Cerebellar cortex (tissue), 1 donor: ENCODE results near the gene RGL1.
"Not testable (repeated sequence)": the region's sequence is repeated elsewhere in the genome, so short reads cannot be mapped to it uniquely, and the experiment has no call there.

Experiments
- DNase-seq: peaks from one replicate; pipeline ENCODE4 v3.0.0-alpha.2; 2015; ENCODE audit warnings: low spot score

The RGL1 gene

DNA sequence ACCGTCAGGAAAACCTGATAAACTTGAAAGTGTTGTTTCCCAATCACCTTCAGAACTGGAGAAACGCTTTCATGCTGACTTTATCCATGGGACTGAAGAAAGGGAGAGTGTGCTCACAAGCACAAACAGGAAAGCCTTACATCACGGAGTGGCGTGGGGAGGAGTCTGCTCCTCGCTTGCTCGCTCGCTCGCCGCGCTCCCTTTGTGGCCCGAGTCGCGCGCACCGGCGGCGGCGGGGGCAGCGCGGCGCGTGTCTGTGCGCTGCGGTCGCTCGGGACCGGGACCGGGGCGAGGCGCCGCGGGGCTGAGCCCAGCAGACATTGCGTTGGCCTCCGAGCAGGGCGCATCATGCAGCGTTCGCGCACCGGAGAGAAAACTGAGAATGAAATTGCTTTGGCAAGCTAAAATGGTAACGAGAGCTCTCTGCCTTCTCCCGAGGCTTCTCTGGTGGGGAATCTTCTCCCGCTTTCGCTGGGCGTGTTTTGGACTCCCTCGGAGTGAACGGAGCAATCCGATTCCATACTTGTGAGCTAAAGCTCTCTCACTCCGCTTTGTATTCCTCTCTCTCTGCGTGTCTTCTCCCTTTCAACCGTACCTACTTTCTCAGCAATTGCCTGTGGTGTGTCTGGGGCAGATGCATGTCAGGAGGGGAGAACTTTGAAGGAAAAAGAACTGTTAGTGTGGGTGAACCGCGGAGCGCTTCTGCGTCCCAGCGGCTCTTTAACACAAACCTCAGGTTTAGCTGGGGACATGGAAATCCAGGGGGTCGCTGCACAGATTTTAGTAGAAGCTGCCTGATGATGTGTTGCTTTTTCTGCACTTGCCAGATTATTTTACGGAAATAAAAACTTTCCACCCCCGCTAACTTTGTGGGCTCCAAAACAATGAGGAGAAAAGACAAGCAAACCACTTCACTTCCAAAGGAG is at the start of gene RGL1:
RGL1 (plus strand) TSS at position 205 of the 926 bp plus-strand sequence; CDS start at position 383, 178 bp downstream.
- DNase-seq: peak; percentile 50

GRCh38 chr1:183756326-183756725 is 48.6 kb upstream of the RGL1 start:
- DNase-seq: no peak

- no peak for DNase-seq
Measured at GRCh38 chr1:183757061-183757460, 47.9 kb upstream of the RGL1 start.

DNA sequence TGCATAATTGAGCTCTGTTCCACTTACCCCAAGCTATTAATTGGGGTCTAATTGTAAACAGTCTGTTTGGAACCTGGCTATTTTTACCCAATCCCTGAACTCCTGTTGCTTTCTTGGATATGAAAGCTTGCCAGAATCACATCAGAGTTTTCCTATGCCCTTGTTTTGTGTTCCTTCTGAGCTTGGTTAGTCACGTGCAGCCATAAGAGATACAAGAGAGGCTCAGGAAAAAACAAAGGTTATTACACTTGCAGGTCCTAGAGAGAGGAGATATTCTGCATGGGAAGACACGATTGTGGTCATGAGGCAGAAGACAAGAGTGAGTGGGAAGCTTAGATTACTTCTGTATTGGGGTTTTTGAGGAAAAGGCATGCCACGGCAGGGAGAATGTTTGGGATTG is 46.0 kb upstream of the RGL1 start:
- DNase-seq: no peak

DNA sequence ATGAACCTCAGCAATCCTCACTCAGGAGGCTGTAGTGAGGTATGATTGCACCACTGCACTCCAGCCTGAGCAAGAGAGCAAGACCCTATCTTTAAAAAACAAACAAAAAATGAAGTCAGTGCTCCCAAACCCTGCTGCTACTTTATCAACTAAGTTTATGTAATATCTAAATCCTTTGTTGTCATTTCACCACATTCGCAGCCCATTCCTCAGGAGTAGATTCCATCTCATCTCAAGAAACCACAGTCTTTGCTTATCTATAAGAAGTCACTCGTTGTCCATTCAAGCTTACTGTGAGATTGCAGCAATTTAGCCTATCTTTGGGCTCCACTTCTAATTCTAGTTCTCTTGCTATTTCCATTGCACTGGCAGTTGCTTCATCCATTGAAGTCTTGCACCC is 44.3 kb upstream of the RGL1 start:
- no peak for DNase-seq

DNA sequence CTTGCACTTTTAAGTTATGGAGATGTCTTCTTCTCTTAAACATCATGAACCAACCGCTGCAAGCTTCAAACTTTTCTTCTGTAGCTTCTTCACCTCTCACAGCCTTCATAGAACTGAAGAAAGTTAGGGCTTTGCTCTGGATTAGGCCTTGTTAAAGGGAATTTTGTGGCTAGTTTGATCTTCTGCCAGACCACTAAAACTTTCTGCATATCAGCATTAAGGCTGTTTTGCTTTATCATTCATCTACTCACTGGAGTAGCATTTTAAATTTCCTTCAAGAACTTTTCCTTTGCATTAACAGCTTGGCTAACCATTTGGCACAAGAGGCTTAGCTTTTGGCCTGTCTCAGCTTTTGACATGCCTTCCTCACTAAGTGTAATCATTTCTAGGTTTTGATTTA is 43.0 kb upstream of the RGL1 start:
- DNase-seq: no peak

DNA sequence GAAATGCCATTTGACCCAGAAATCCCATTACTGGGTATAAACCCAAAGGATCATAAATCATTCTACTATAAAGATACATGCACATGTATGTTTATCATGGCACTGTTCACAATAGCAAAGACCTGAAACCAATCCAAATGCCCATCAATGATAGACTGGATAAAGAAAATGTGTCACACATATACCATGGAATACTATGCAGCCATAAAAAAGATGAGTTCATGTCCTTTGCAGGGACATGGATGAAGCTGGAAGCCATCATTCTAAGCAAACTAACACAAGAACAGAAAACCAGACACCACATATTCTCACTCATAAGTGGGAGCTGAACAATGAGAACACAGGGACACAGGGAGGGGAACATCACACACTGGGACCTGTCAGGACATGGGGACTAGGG is 42.1 kb upstream of the RGL1 start:
- DNase-seq: not testable (repeated sequence)

GRCh38 chr1:183764981-183765380 is 39.9 kb upstream of the RGL1 start:
- no peak for DNase-seq

GRCh38 chr1:183769956-183770815 is 34.7 kb upstream of the RGL1 start:
- DNase-seq: no peak

DNA sequence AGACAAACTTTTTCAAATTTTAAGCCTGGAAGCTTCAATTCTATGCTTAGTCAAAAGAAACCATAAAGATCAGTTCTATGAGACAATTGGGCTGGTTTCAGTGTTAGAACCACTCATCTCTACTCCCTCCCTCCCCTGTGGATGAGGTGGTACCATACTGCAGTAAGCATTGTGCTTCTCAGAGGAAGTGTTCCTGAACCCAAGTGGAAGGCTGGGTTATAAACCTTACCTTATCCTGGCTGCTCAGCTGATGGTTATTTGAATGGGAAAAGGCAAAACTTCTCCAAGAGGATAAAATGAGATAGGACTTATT is 34.1 kb upstream of the RGL1 start:
- DNase-seq: no peak

DNA sequence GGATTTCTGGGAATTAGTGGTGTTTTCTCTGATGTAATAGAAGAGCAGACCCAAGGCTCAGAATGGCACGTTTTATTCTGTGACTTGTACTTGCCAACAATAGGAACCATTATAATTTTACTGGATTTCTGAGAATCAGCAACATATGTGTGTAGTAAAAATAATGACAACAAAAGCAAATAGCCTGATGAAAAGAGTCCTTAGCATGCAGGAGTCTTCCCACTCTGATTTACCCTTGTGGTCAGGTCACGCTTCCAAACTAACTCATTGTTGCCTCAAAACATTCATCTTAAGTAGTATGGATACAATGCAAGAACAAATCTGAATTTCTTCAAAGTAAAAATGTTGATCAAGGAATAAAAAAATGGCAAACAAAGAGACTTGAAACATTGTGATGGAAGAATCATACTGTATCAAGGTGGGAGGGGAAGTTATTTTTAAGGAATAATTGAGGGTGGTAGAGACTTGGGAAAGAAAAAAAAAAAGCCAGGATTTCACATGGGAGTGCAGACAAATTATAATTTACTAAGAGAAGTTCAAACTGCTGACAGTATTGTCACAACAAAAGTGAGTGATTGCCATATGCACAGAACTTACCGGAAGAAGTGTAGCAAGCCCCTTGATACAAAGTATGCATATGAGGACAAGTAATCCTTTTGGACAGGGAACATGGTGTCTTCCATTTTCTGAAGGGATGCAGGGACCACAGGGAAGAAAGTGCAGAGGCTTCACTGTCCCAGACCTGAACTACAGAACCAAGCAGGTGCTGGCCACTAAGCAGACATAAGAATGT is 31.2 kb upstream of the RGL1 start:
- no peak for DNase-seq

GRCh38 chr1:183774938-183775337 is 30.0 kb upstream of the RGL1 start:
- DNase-seq: no peak

GRCh38 chr1:183776731-183777130 is 28.2 kb upstream of the RGL1 start:
- no peak for DNase-seq

DNA sequence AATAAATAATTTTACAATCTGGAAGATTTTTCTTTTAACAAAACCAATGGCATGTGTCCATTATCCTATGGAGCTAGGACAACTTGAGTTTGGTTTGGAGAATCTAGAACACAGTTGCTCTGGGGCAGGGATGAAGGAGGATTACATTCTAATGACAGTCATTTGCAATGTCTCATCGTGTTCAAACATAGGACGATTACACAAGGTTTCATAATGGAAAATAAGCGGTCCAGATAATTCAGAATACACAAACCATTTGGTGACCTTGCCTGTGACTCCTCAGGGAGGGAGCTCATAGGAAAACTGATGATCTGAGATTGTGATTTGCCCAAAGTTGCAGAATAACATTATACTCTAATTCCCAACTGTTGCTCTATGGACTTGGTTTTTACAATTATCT is 27.6 kb upstream of the RGL1 start:
- no peak for DNase-seq

- DNase-seq: no peak
Measured at GRCh38 chr1:183778045-183778444, 26.9 kb upstream of the RGL1 start.

DNA sequence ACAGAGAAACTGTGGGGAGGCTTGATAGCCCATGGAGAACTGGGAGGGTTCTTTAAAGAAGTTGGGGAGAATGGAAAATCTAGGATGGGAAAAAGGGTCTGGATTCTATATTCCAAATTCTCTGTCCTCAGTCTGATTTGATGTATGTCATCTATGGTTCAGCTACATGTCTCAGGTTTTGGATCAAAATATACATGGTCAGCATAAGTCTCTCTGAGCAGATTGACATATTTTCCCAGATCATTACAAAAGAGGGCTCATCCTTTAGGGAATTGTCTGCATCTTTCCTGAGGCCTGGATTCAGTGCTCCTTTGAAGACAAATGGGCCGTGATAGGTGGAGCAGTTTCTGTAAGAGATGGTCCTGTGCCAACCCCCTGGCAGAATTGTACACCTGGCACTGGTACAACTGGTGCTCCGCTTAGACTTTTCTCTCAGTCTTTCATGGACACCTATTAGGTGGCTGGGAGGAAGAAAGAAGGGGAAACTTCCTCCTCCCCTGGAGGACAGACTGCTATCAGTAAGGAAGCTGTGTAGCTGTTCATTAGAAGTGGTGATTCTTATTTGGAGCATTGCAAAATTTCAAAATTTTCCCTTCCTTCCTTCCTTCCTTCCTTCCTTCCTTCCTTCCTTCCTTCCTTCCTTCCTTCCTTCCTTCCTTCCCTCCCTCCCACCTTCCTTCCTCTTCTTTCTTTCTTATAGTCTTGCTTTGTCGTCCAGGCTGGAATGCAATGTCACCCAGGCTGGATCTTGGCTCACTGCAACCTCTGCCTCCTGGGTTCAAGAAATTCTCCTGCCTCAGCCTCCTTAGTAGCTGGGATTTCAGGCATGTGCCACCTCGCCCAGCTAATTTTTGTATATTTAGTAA is 26.1 kb upstream of the RGL1 start:
- peak; percentile 76 for DNase-seq

GRCh38 chr1:183780159-183780558 is 24.8 kb upstream of the RGL1 start:
- no peak for DNase-seq

GRCh38 chr1:183780757-183781156 is 24.2 kb upstream of the RGL1 start:
- DNase-seq: no peak

DNA sequence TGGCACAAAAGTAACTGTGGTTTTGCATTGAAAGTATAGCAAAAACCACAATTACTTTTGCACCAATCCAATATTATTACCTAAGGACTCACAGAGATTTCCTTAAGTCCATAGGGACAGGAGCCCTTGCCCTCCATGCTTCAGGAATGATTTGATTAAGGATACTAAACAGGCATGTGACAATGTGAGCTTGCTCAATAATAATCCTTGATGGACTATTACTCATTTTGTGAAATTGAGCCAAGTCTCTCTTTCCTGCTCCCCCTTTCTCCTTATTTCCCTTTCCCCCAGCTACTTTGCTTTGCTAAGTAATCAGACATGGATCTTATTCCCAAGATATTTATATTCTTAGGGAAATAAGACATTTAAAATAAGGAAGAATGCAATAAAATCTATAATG is 21.6 kb upstream of the RGL1 start:
- no peak for DNase-seq

DNA sequence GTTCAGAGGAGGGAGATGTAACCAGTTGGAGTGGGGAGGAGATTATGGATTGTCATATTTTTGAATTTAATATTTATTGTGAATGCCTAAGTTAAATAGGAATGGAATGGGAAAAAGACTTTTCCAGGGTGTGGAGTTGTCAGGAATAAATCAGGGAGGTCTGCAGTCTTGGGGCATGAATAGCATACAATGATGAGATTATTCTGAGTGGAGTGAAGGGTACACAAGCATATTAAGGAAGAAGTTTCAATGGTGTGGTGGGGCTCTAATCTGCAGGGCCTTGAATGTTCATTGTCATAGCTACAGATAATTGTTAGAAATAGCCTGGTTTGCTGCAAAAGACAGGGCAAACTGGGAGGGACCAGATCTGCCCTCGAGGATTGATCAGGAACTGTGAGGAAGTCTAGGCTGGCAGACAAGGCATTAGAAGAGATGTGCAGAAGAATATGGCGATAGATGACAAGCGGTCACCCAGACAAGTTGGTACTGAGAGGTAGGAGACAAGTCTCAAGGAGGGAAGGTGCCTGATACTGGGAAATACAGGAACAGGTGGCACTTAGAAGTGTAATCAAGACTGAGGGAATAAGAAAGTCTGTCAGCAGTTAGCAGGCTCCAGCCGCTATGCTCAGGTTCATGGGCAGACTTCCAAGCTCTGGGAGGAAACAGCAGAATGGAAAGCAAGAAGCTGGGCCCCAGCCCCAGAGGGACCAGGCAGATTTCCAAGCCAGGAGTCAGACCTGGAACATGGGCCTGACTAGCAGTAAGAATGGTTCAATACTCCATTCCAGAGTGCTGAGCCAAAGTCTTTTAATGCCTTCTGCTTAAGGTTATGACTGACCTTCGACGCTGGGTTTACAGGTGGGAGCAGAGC is 20.9 kb upstream of the RGL1 start:
- peak; percentile 86 for DNase-seq
